Measurements from ENCODE around the gene RAB3IL1. TPM values are rescaled to one million over a fixed set of nuclear protein-coding genes. Genes with fewer than 3 reads are reported as not detected.
"Not testable (repeated sequence)": the region's sequence is repeated elsewhere in the genome, so short reads cannot be mapped to it uniquely, and the experiment has no call there.

The RAB3IL1 gene
- total and polyA plus RNA-seq, 7 experiments from 2014 or later = 0.49 to 1.9 TPM; not detected in 5

- intact Hi-C loops (cut with micrococcal nuclease) = loop anchor here in 1 of 2 donors (1.0 to 2.0 kb wide), 2 partner anchors 11 to 128 kb away; no protein-coding TSS in a partner anchor
Observed at GRCh38 chr11:61954851-61955421, 37.6 kb upstream of the RAB3IL1 start.

GRCh38 chr11:61954106-61954850 lies 36.9 kb upstream of the RAB3IL1 start:
- DNase-seq (no peak), ATAC-seq (no peak)
- Mint-ChIP-seq H3K27me3 (peaks cover 6 to 25% (median 8%) of the 10 kb centered on the region in 5 donors), H3K4me1 (peaks cover 0 to 13% (median 3%) of the 10 kb centered on the region in 7 donors), H3K9me3 (peaks cover 0 to 2% (median 0%) of the 10 kb centered on the region in 11 donors), H3K27ac (no peak overlapping the region), H3K36me3 (peaks cover 0 to 8% (median 0%) of the 10 kb centered on the region in 5 donors), H3K4me3 (no peak overlapping the region)
- H3K4me1 ChIP-seq (ENCODE audit: control insufficient read depth in 2 of 2, insufficient read depth in 2 of 2, low read length in 2 of 2) = no peaks in the 10 kb centered on the region
- CTCF ChIA-PET = no interaction called here
- no peak overlapping the region for H3K27ac ChIP-seq (ENCODE audit: low read depth, low read length)
- H3K4me3 ChIP-seq (ENCODE audit: low read length) = no peak overlapping the region
- H3K27me3 ChIP-seq (ENCODE audit: control insufficient read depth in 2 of 2, insufficient read depth in 2 of 2, low read length in 2 of 2) = peaks cover 0 to 5% of the 10 kb centered on the region in 2 donors
- H3K36me3 ChIP-seq (ENCODE audit: control insufficient read depth in 2 of 3, insufficient read depth in 3 of 3, low read length in 3 of 3) = no peaks in the 10 kb centered on the region
- intact Hi-C loops (cut with micrococcal nuclease) = loop anchor here in 1 of 2 donors (2.0 kb wide), 1 partner anchor 129 kb away; no protein-coding TSS in a partner anchor
- POLR2A ChIA-PET = interaction anchor here (0.9 to 1.8 kb wide), 2 partner anchors 14 to 72 kb away, joined by 3 to 7 read pairs; partner anchors contain the start of gene FTH1
- no peaks in the 10 kb centered on the region for H3K9me3 ChIP-seq (ENCODE audit: control insufficient read depth in 2 of 3, low read length in 3 of 3)

More at GRCh38 chr11:61954851-61955421, 37.6 kb upstream of the RAB3IL1 start:
- peak; percentile 80 for ATAC-seq
- CTCF ChIA-PET = no interaction called here
- Histone ChIP-seq H3K36me3 (ENCODE audit: control insufficient read depth in 2 of 3, insufficient read depth in 3 of 3, low read length in 3 of 3) (no peaks in the 10 kb centered on the region), H3K27me3 (ENCODE audit: control insufficient read depth in 2 of 2, insufficient read depth in 2 of 2, low read length in 2 of 2) (peaks cover 0 to 5% of the 10 kb centered on the region in 2 donors), H3K4me1 (ENCODE audit: control insufficient read depth in 2 of 2, insufficient read depth in 2 of 2, low read length in 2 of 2) (no peaks in the 10 kb centered on the region), H3K4me3 (ENCODE audit: low read length) (no peak overlapping the region), H3K9me3 (ENCODE audit: control insufficient read depth in 2 of 3, low read length in 3 of 3) (no peaks in the 10 kb centered on the region), H3K27ac (ENCODE audit: low read depth, low read length) (no peak overlapping the region)
- POLR2A ChIA-PET = interaction anchor here (0.9 to 1.8 kb wide), 2 partner anchors 13 to 71 kb away, joined by 3 to 7 read pairs; partner anchors contain the start of gene FTH1
- H3K4me1 Mint-ChIP-seq = peaks cover 0 to 13% (median 3%) of the 10 kb centered on the region in 7 donors
- H3K36me3 Mint-ChIP-seq = peaks cover 0 to 9% (median 0%) of the 10 kb centered on the region in 5 donors
- H3K9me3 Mint-ChIP-seq = peaks cover 0 to 2% (median 0%) of the 10 kb centered on the region in 11 donors
- H3K27me3 Mint-ChIP-seq = peaks cover 6 to 25% (median 8%) of the 10 kb centered on the region in 5 donors
- H3K4me3 Mint-ChIP-seq = peak overlapping the region in 8 of 10 donors; percentile 28 to 70 (median 58)
- no peak for DNase-seq
- H3K27ac Mint-ChIP-seq = no peak overlapping the region

GRCh38 chr11:61953632-61954031 lies 36.3 kb upstream of the RAB3IL1 start:
- CTCF ChIA-PET; H3K27me3 ChIP-seq (ENCODE audit: control insufficient read depth in 2 of 2, insufficient read depth in 2 of 2, low read length in 2 of 2); H3K4me1 ChIP-seq (ENCODE audit: control insufficient read depth in 2 of 2, insufficient read depth in 2 of 2, low read length in 2 of 2); POLR2A ChIA-PET; H3K9me3 ChIP-seq (ENCODE audit: control insufficient read depth in 2 of 3, low read length in 3 of 3); H3K4me3 Mint-ChIP-seq; H3K36me3 Mint-ChIP-seq; H3K4me3 ChIP-seq (ENCODE audit: low read length); H3K36me3 ChIP-seq (ENCODE audit: control insufficient read depth in 2 of 3, insufficient read depth in 3 of 3, low read length in 3 of 3); DNase-seq; H3K9me3 Mint-ChIP-seq; H3K27ac ChIP-seq (ENCODE audit: low read depth, low read length); ATAC-seq; H3K27ac Mint-ChIP-seq: not testable (repeated sequence)
- H3K27me3 Mint-ChIP-seq = peaks cover 6 to 25% (median 8%) of the 10 kb centered on the region in 5 donors
- intact Hi-C loops (cut with micrococcal nuclease) = loop anchor here in 1 of 2 donors (2.0 kb wide), 1 partner anchor 129 kb away; no protein-coding TSS in a partner anchor
- peaks cover 0 to 13% (median 3%) of the 10 kb centered on the region in 7 donors for H3K4me1 Mint-ChIP-seq

DNA sequence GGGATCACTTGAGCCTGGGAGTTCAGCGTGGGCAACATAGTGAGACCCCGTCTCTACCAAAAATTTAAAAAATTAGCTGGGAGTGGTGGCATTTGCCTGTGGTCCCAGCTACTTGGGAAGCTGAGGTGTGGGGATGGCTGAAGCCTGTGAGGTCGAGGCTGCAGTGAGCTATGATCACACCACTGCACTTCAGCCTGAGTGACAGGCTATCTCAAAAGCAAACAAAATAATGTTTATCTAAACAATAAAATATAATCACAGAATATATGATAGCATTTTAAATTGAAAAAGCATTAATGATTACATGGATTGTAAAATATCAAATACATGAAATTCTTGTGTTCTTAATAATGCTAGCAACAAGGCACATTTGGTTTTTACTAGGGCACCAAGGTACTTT lies 35.5 kb upstream of the RAB3IL1 start:
- Histone ChIP-seq H3K36me3 (ENCODE audit: control insufficient read depth in 2 of 3, insufficient read depth in 3 of 3, low read length in 3 of 3) (no peaks in the 10 kb centered on the region), H3K4me3 (ENCODE audit: low read length) (no peak overlapping the region), H3K9me3 (ENCODE audit: control insufficient read depth in 2 of 3, low read length in 3 of 3) (no peaks in the 10 kb centered on the region), H3K27me3 (ENCODE audit: control insufficient read depth in 2 of 2, insufficient read depth in 2 of 2, low read length in 2 of 2) (peaks cover 0 to 5% of the 10 kb centered on the region in 2 donors), H3K27ac (ENCODE audit: low read depth, low read length) (no peak overlapping the region), H3K4me1 (ENCODE audit: control insufficient read depth in 2 of 2, insufficient read depth in 2 of 2, low read length in 2 of 2) (peaks cover 0 to under 1% of the 10 kb centered on the region in 2 donors)
- intact Hi-C loops (cut with micrococcal nuclease) = no loop called here
- Mint-ChIP-seq H3K36me3 (no peaks in the 10 kb centered on the region), H3K27me3 (peaks cover 6 to 25% (median 8%) of the 10 kb centered on the region in 5 donors), H3K4me3 (no peak overlapping the region), H3K4me1 (peaks cover 0 to 13% (median 3%) of the 10 kb centered on the region in 7 donors), H3K9me3 (no peaks in the 10 kb centered on the region), H3K27ac (no peak overlapping the region)
- CTCF ChIA-PET = interaction anchor here (1.0 kb wide), 1 partner anchor 129 kb away, joined by 3 read pairs; no protein-coding TSS in a partner anchor
- ATAC-seq (no peak), DNase-seq (no peak)
- POLR2A ChIA-PET = interaction anchor here (1.6 kb wide), 1 partner anchor 16 kb away, joined by 4 read pairs; no protein-coding TSS in a partner anchor

- CTCF ChIA-PET = interaction anchor here (0.6 to 3.2 kb wide), 4 partner anchors 15 to 251 kb away, joined by 3 to 12 read pairs (median 3); no protein-coding TSS in a partner anchor
- intact Hi-C loops (cut with micrococcal nuclease) = no loop called here
Observed at GRCh38 chr11:61951484-61952135, 34.2 kb upstream of the RAB3IL1 start.

GRCh38 chr11:61950035-61950547 lies 32.7 kb upstream of the RAB3IL1 start, which contains the start of gene BEST1:
Gene BEST1 (plus strand): TSS chr11:61950351. CDS start chr11:61951807, 1,456 bp downstream.
- H3K4me3 Mint-ChIP-seq = no peak within 1 kb of the TSS
- H3K4me1 ChIP-seq (ENCODE audit: control insufficient read depth in 2 of 2, insufficient read depth in 2 of 2, low read length in 2 of 2) = peaks cover 0 to 3% of the 10 kb centered on the region in 2 donors
- ChIA-PET POLR2A (interaction anchor here (0.8 to 1.1 kb wide), 3 partner anchors 16 to 132 kb away, joined by 3 to 4 read pairs (median 3); no protein-coding TSS in a partner anchor), CTCF (interaction anchor here (0.8 to 3.2 kb wide), 3 partner anchors 52 to 132 kb away, joined by 3 to 12 read pairs (median 3); no protein-coding TSS in a partner anchor)
- peaks cover 6 to 18% (median 11%) of the 10 kb centered on the region in 5 donors for H3K27me3 Mint-ChIP-seq
- intact Hi-C loops (cut with micrococcal nuclease) = no loop called here
- H3K9me3 Mint-ChIP-seq = no peaks in the 10 kb centered on the region
- no peak for ATAC-seq
- no peak within 1 kb of the TSS for H3K4me3 ChIP-seq (ENCODE audit: low read length)
- no peaks in the 10 kb centered on the region for H3K9me3 ChIP-seq (ENCODE audit: control insufficient read depth in 2 of 3, low read length in 3 of 3)
- no peak for DNase-seq
- peaks cover 0 to 8% (median 0%) of the 10 kb centered on the region in 7 donors for H3K4me1 Mint-ChIP-seq
- H3K36me3 Mint-ChIP-seq = no peaks in the 10 kb centered on the region
- H3K36me3 ChIP-seq (ENCODE audit: control insufficient read depth in 2 of 3, insufficient read depth in 3 of 3, low read length in 3 of 3) = no peaks in the 10 kb centered on the region
- H3K27ac ChIP-seq (ENCODE audit: low read depth, low read length) = no peak within 1 kb of the TSS
- peaks cover 0 to 5% of the 10 kb centered on the region in 2 donors for H3K27me3 ChIP-seq (ENCODE audit: control insufficient read depth in 2 of 2, insufficient read depth in 2 of 2, low read length in 2 of 2)
- peak within 1 kb of the TSS in 1 of 9 donors; percentile 13 for H3K27ac Mint-ChIP-seq

More at GRCh38 chr11:61951484-61952135, 34.2 kb upstream of the RAB3IL1 start:
- peaks cover 6 to 25% (median 11%) of the 10 kb centered on the region in 5 donors for H3K27me3 Mint-ChIP-seq
- DNase-seq (no peak), ATAC-seq (no peak)
- Histone ChIP-seq H3K4me3 (ENCODE audit: low read length) (no peak overlapping the region), H3K9me3 (ENCODE audit: control insufficient read depth in 2 of 3, low read length in 3 of 3) (no peaks in the 10 kb centered on the region), H3K27ac (ENCODE audit: low read depth, low read length) (no peak overlapping the region), H3K27me3 (ENCODE audit: control insufficient read depth in 2 of 2, insufficient read depth in 2 of 2, low read length in 2 of 2) (peaks cover 0 to 5% of the 10 kb centered on the region in 2 donors), H3K36me3 (ENCODE audit: control insufficient read depth in 2 of 3, insufficient read depth in 3 of 3, low read length in 3 of 3) (no peaks in the 10 kb centered on the region), H3K4me1 (ENCODE audit: control insufficient read depth in 2 of 2, insufficient read depth in 2 of 2, low read length in 2 of 2) (peaks cover 0 to 3% of the 10 kb centered on the region in 2 donors)
- H3K36me3 Mint-ChIP-seq = no peaks in the 10 kb centered on the region
- peak overlapping the region in 2 of 9 donors; percentile 17 to 36 for H3K27ac Mint-ChIP-seq
- POLR2A ChIA-PET = interaction anchor here (1.6 kb wide), 1 partner anchor 17 kb away, joined by 4 read pairs; no protein-coding TSS in a partner anchor
- H3K9me3 Mint-ChIP-seq = no peaks in the 10 kb centered on the region
- peaks cover 0 to 13% (median 3%) of the 10 kb centered on the region in 7 donors for H3K4me1 Mint-ChIP-seq
- no peak overlapping the region for H3K4me3 Mint-ChIP-seq

All from naive thymus-derived CD4-positive, alpha-beta T cell (primary cell).